Measurements from ENCODE around the gene MDN1. TPM values are rescaled to one million over a fixed set of nuclear protein-coding genes. Genes with fewer than 3 reads are reported as not detected.
A peak's percentile ranks its signal among the peaks of the same experiment; 100 is the strongest.

MDN1 gene
- total RNA-seq, 1 experiment from 2014 or later: 117 TPM

- H3K9me3 ChIP-seq (ENCODE audit: control insufficient read depth, low read depth, low read length): no peaks in the 10 kb centered on the region
- H3K9ac ChIP-seq (ENCODE audit: extremely low read depth, insufficient read length, low read length): no peak overlapping the region
- no peaks in the 10 kb centered on the region for H3K79me1 ChIP-seq (ENCODE audit: insufficient read depth, low read depth, low read length, poor library complexity, severe bottlenecking)
- no peak overlapping the region for H2BK120ac ChIP-seq (ENCODE audit: low read depth, low read length, poor library complexity, severe bottlenecking)
- H2BK20ac ChIP-seq (ENCODE audit: low read depth, low read length, poor library complexity, severe bottlenecking): no peak overlapping the region
- Mint-ChIP-seq H3K27ac (peak overlapping the region; percentile 36 to 93 (median 70); a peak in 4 of 7 replicates), H3K4me1 (peaks cover 35 to 36% of the 10 kb centered on the region in 2 experiments), H3K27me3 (ENCODE audit: low read depth) (no peaks in the 10 kb centered on the region), H3K4me3 (no peak overlapping the region), H3K36me3 (ENCODE audit: insufficient read depth in 1 of 3, low read depth in 3 of 3) (peaks cover 72 to 89% (median 80%) of the 10 kb centered on the region in 3 experiments), H3K9me3 (no peaks in the 10 kb centered on the region)
- no peak overlapping the region for H2AFZ ChIP-seq (ENCODE audit: low read length)
- H4K5ac ChIP-seq (ENCODE audit: insufficient read length, low read depth, low read length): no peak overlapping the region
- H3K56ac ChIP-seq (ENCODE audit: insufficient read length, low read depth, low read length): no peak overlapping the region
- no peaks in the 10 kb centered on the region for H3K23me2 ChIP-seq (ENCODE audit: insufficient read length, low read depth, low read length, poor library complexity, severe bottlenecking)
- DNase-seq: no peak
- no peak overlapping the region for H3K14ac ChIP-seq (ENCODE audit: insufficient read depth, low read length)
- H2BK12ac ChIP-seq (ENCODE audit: insufficient read length, low read depth, low read length): no peak overlapping the region
- no peak overlapping the region for H3K4ac ChIP-seq (ENCODE audit: low read depth, low read length)
- TF ChIP-seq CTCF (conservative IDR thresholded peaks at IDR 0.05): no peak
- no peak overlapping the region for H3K27ac ChIP-seq (ENCODE audit: insufficient read length, low read depth, low read length)
- no peak overlapping the region for H4K8ac ChIP-seq (replicated peaks; ENCODE audit: insufficient read length, low read depth, low read length)
- H4K91ac ChIP-seq (ENCODE audit: insufficient read length, low read depth, low read length): no peak overlapping the region
- H4K20me1 ChIP-seq (ENCODE audit: control insufficient read depth, insufficient read depth, insufficient read length): no peaks in the 10 kb centered on the region
- no peak overlapping the region for H3K23ac ChIP-seq (ENCODE audit: insufficient read length, low read depth, low read length)
- H3T11ph ChIP-seq (ENCODE audit: low read length): no peak overlapping the region
- H2BK5ac ChIP-seq (ENCODE audit: insufficient read length, low read length): no peak overlapping the region
- H3K4me1 ChIP-seq (ENCODE audit: insufficient read depth, low read length): peaks cover 13% of the 10 kb centered on the region
- no peak overlapping the region for H3K4me2 ChIP-seq (ENCODE audit: insufficient read depth, insufficient read length, low read length)
- H2BK15ac ChIP-seq (ENCODE audit: low read depth, low read length): no peak overlapping the region
- no CpG with 5 or more reads among the region's 7 CpGs for WGBS (ENCODE audit: extremely low coverage, insufficient read length, low lambda C conversion rate)
- H3K18ac ChIP-seq (ENCODE audit: insufficient read length, low read depth, low read length): no peak overlapping the region
- no peak overlapping the region for H2AK5ac ChIP-seq (ENCODE audit: insufficient read length, low read length)
- H3K27me3 ChIP-seq (ENCODE audit: insufficient read depth, low read length): no peaks in the 10 kb centered on the region
- no peaks in the 10 kb centered on the region for H3K79me2 ChIP-seq (ENCODE audit: insufficient read depth, low read length)
Observed at GRCh38 chr6:89675949-89676748, 143.4 kb downstream of the MDN1 start.
